Tibial nerve (tissue), 4 donors: ENCODE results near the gene KRTAP1-5.

ENCODE experiments used
- CTCF ChIP-seq, 5 experiments: fragments of 200-600 bp in 3 of 5; fragments of 450-650 bp in 2 of 5; sonication (generic) in 3 of 5; IDR thresholded peaks; one replicate each; pipeline ENCODE4 v1.5.1; 2016 to 2019; ENCODE audit warnings: antibody characterized with exemption in 5 of 5, mild to moderate bottlenecking in 3 of 5, moderate library complexity in 2 of 5
- EP300 ChIP-seq, 2 donors: sonication (generic); formaldehyde crosslinking; IDR thresholded peaks; one replicate each; pipeline ENCODE4 v1.6.1; 2017; ENCODE audit warnings: antibody characterized with exemption in 2 of 2, mild to moderate bottlenecking in 1 of 2
- POLR2A ChIP-seq, 2 donors: fragments of 450-650 bp; IDR thresholded peaks; one replicate each; pipeline ENCODE4 v1.6.1; 2017; ENCODE audit warnings: antibody characterized with exemption in 2 of 2, mild to moderate bottlenecking in 2 of 2, moderate library complexity in 2 of 2

- TF ChIP-seq CTCF (IDR thresholded peaks at IDR 0.05) (no peak), POLR2A (IDR thresholded peaks at IDR 0.05) (no peak), EP300 (IDR thresholded peaks at IDR 0.05) (no peak)
These were observed 22.6 kb downstream of the KRTAP1-5 start for GRCh38 chr17:41004397-41004796.
